T-cell (primary cell): ENCODE measurements around the gene RAB7A. TPM values are rescaled to one million over a fixed set of nuclear protein-coding genes. Genes with fewer than 3 reads are reported as not detected.

Experiments used
- ATAC-seq, 4 experiments: fragments of 200-7000 bp in 3 of 4; fragments of 150-1000 bp in 1 of 4; cut with Tn5 transposase; replicated peaks in 1 of 4; 1 replicate in 3 of 4; 2 replicates in 1 of 4; pipeline ENCODE4 v1.10.0; 2021; ENCODE audit warnings: moderate library complexity in 3 of 4, mild to moderate bottlenecking in 2 of 4, moderate number of reproducible peaks in 1 of 4
- CTCF ChIA-PET, 2 donors: fragments of 300-600 bp; sonication (Branson Sonifier 250); formaldehyde crosslinking; loops; one replicate each; lab custom pipeline; 2022; ENCODE audit warnings: antibody characterized with exemption in 2 of 2; lab: Charles Lee
- POLR2A ChIA-PET, 2 donors: fragments of 300-600 bp; sonication (Branson Sonifier 250); formaldehyde crosslinking; loops; one replicate each; lab custom pipeline; 2022; ENCODE audit warnings: antibody characterized with exemption in 2 of 2; lab: Charles Lee
- DNase-seq, 35 experiments: peaks; one replicate each; pipeline versions ENCODE4 v3.0.0 to v3.0.0-alpha.2; 2013 to 2023
- H3K27ac ChIP-seq: one replicate; pipeline ENCODE4 v1.5.1; 2013; ENCODE audit warnings: low read length
- H3K27me3 ChIP-seq, 2 experiments: replicated peaks in 1 of 2; 1 replicate in 1 of 2; 2 replicates in 1 of 2; pipeline versions ENCODE4 v1.6.1 to v1.7.0; 2013; ENCODE audit warnings: low read length in 1 of 2, mixed read lengths in 1 of 2; ENCODE audit not compliant: control insufficient read depth in 2 of 2, insufficient read depth in 2 of 2; ENCODE audit errors: extremely low read depth in 1 of 2
- H3K36me3 ChIP-seq, 2 donors: 1 replicate in 1 of 2; 2 replicates in 1 of 2; pipeline versions ENCODE4 v1.6.1 to v1.7.0; 2013; ENCODE audit warnings: low read length in 1 of 2; ENCODE audit not compliant: control insufficient read depth in 2 of 2, insufficient read depth in 1 of 2; ENCODE audit errors: extremely low read depth in 1 of 2
- H3K4me1 ChIP-seq, 2 experiments: 1 replicate in 1 of 2; 2 replicates in 1 of 2; pipeline versions ENCODE4 v1.6.1 to v1.7.0; 2013; ENCODE audit warnings: low read length in 2 of 2, mixed read lengths in 1 of 2; ENCODE audit not compliant: insufficient read depth in 2 of 2, control insufficient read depth in 1 of 2; ENCODE audit errors: extremely low read depth in 1 of 2
- H3K4me3 ChIP-seq, 2 donors: 1 replicate in 1 of 2; 2 replicates in 1 of 2; pipeline versions ENCODE4 v1.5.1 to v1.7.0; 2013; ENCODE audit warnings: mild to moderate bottlenecking in 2 of 2, low read length in 1 of 2, moderate library complexity in 1 of 2; ENCODE audit not compliant: control insufficient read depth in 1 of 2; ENCODE audit errors: extremely low read depth in 1 of 2
- H3K9me3 ChIP-seq: 2 replicates; pipeline ENCODE4 v1.7.0; 2013
- H3K27ac Mint-ChIP-seq, 2 donors: one replicate each; pipeline ENCODE4 v1.8.0; 2020 to 2021; ENCODE audit warnings: mild to moderate bottlenecking in 2 of 2, mixed read lengths in 2 of 2
- H3K27me3 Mint-ChIP-seq, 2 donors: one replicate each; pipeline ENCODE4 v1.8.0; 2021 to 2022; ENCODE audit warnings: mixed read lengths in 2 of 2
- H3K36me3 Mint-ChIP-seq: one replicate; pipeline ENCODE4 v1.8.0; 2021; ENCODE audit warnings: mixed read lengths
- H3K4me1 Mint-ChIP-seq, 3 donors: one replicate each; pipeline ENCODE4 v1.8.0; 2020 to 2022; ENCODE audit warnings: mixed read lengths in 3 of 3, mild to moderate bottlenecking in 1 of 3
- H3K4me3 Mint-ChIP-seq, 3 donors: one replicate each; pipeline ENCODE4 v1.8.0; 2020 to 2022; ENCODE audit warnings: mild to moderate bottlenecking in 3 of 3, mixed read lengths in 3 of 3, moderate library complexity in 3 of 3
- H3K9me3 Mint-ChIP-seq, 3 donors: one replicate each; pipeline ENCODE4 v1.8.0; 2020 to 2022; ENCODE audit warnings: mixed read lengths in 3 of 3
- WGBS: methylation state at CpG from one replicate; pipeline ENCODE4 v1.1.5; 2013; ENCODE audit warnings: missing lambda C conversion rate; ENCODE audit not compliant: insufficient coverage; 5-methylcytosine and 5-hydroxymethylcytosine counted together
- total RNA-seq, 35 experiments: library from RNA in 6 of 35; stranded (reverse) in 6 of 35; fragments of 120-200 nt in 1 of 35; gene quantifications; one replicate each; pipeline versions ENCODE4 v1.2.1 to v1.2.4 and lab custom pipeline; 2013 to 2026

Gene RAB7A
- total RNA-seq, 5 donors from 2014 or later (not counting 1 experiment from before 2014, with no cell fraction given): 130 to 161 (median 140) TPM

- Histone ChIP-seq H3K27me3 (no peaks in the 10 kb centered on the region), H3K27ac (no peak overlapping the region), H3K36me3 (no peaks in the 10 kb centered on the region), H3K9me3 (no peaks in the 10 kb centered on the region), H3K4me1 (peaks cover 8 to 27% of the 10 kb centered on the region in 2 experiments), H3K4me3 (no peak overlapping the region)
- no peak overlapping the region for H3K4me3 Mint-ChIP-seq
- POLR2A ChIA-PET: interaction anchor here in 1 of 2 donors (0.7 kb wide), 1 partner anchor 14 kb away, joined by 3 read pairs; no protein-coding TSS in a partner anchor
- no peaks in the 10 kb centered on the region for H3K27me3 Mint-ChIP-seq
- CTCF ChIA-PET: interaction anchor here in 1 of 2 donors (0.6 to 2.4 kb wide), 4 partner anchors 29 to 136 kb away, joined by 3 to 6 read pairs (median 4); no protein-coding TSS in a partner anchor
- DNase-seq (no peak), ATAC-seq (no peak)
- H3K27ac Mint-ChIP-seq: peak overlapping the region; percentile 75 to 80
- no CpG with 5 or more reads among the region's 1 CpG for WGBS
- peaks cover 73 to 79% (median 78%) of the 10 kb centered on the region in 3 donors for H3K4me1 Mint-ChIP-seq
- no peaks in the 10 kb centered on the region for H3K9me3 Mint-ChIP-seq
- peaks cover 24% of the 10 kb centered on the region for H3K36me3 Mint-ChIP-seq
Measured at GRCh38 chr3:128753715-128754114, 27.7 kb downstream of the RAB7A start.

- Histone ChIP-seq H3K4me1 (peaks cover 9 to 12% of the 10 kb centered on the region in 2 experiments), H3K27me3 (no peaks in the 10 kb centered on the region), H3K4me3 (no peak overlapping the region), H3K27ac (no peak overlapping the region), H3K9me3 (no peaks in the 10 kb centered on the region), H3K36me3 (peaks cover 4% of the 10 kb centered on the region in 2 donors)
- Mint-ChIP-seq H3K27me3 (no peaks in the 10 kb centered on the region), H3K36me3 (peaks cover 22% of the 10 kb centered on the region), H3K4me3 (no peak overlapping the region), H3K27ac (peak overlapping the region in 1 of 2 donors; percentile 24), H3K9me3 (no peaks in the 10 kb centered on the region), H3K4me1 (peaks cover 67 to 76% (median 75%) of the 10 kb centered on the region in 3 donors)
- 100% methylated on average over 3 of the region's 5 CpGs for WGBS
- POLR2A ChIA-PET: interaction anchor here in 1 of 2 donors (0.8 kb wide), 1 partner anchor 79 kb away, joined by 3 read pairs; no protein-coding TSS in a partner anchor
- ATAC-seq (no peak), DNase-seq (no peak)
- CTCF ChIA-PET: interaction anchor here in 1 of 2 donors (0.8 to 1.9 kb wide), 2 partner anchors 80 to 1022 kb away, joined by 3 to 5 read pairs; no protein-coding TSS in a partner anchor
Measured at GRCh38 chr3:128760042-128760441, 34.1 kb downstream of the RAB7A start.

GRCh38 chr3:128760881-128761280 lies 34.9 kb downstream of the RAB7A start:
- H3K4me1 ChIP-seq: peaks cover 9 to 12% of the 10 kb centered on the region in 2 experiments
- no peak overlapping the region for H3K27ac ChIP-seq
- POLR2A ChIA-PET: interaction anchor here in 1 of 2 donors (0.6 to 0.8 kb wide), 2 partner anchors 80 to 241 kb away, joined by 3 read pairs; no protein-coding TSS in a partner anchor
- peaks cover 24% of the 10 kb centered on the region for H3K36me3 Mint-ChIP-seq
- no peak overlapping the region for H3K4me3 ChIP-seq
- no peaks in the 10 kb centered on the region for H3K9me3 ChIP-seq
- ATAC-seq: no peak
- CTCF ChIA-PET: interaction anchor here in 1 of 2 donors (0.8 to 1.9 kb wide), 2 partner anchors 80 to 1021 kb away, joined by 3 to 5 read pairs; no protein-coding TSS in a partner anchor
- H3K4me1 Mint-ChIP-seq: peaks cover 74 to 81% (median 78%) of the 10 kb centered on the region in 3 donors
- peak overlapping the region; percentile 3 to 69 for H3K27ac Mint-ChIP-seq
- DNase-seq: no peak
- H3K27me3 Mint-ChIP-seq: no peaks in the 10 kb centered on the region
- H3K36me3 ChIP-seq: peaks cover 4% of the 10 kb centered on the region in 2 donors
- H3K27me3 ChIP-seq: no peaks in the 10 kb centered on the region
- H3K4me3 Mint-ChIP-seq: no peak overlapping the region
- no CpG with 5 or more reads among the region's 3 CpGs for WGBS
- no peaks in the 10 kb centered on the region for H3K9me3 Mint-ChIP-seq

GRCh38 chr3:128761392-128761791 lies 35.4 kb downstream of the RAB7A start:
- Histone ChIP-seq H3K9me3 (no peaks in the 10 kb centered on the region), H3K27ac (no peak overlapping the region), H3K27me3 (no peaks in the 10 kb centered on the region), H3K4me1 (peaks cover 9 to 12% of the 10 kb centered on the region in 2 experiments), H3K36me3 (peaks cover 4% of the 10 kb centered on the region in 2 donors), H3K4me3 (no peak overlapping the region)
- H3K4me3 Mint-ChIP-seq: no peak overlapping the region
- peaks cover 24% of the 10 kb centered on the region for H3K36me3 Mint-ChIP-seq
- CTCF ChIA-PET: no interaction called here
- H3K27me3 Mint-ChIP-seq: no peaks in the 10 kb centered on the region
- peak overlapping the region in 1 of 2 donors; percentile 25 for H3K27ac Mint-ChIP-seq
- no peak for DNase-seq
- H3K4me1 Mint-ChIP-seq: peaks cover 77 to 85% (median 82%) of the 10 kb centered on the region in 3 donors
- H3K9me3 Mint-ChIP-seq: no peaks in the 10 kb centered on the region
- POLR2A ChIA-PET: interaction anchor here in 1 of 2 donors (0.6 kb wide), 1 partner anchor 240 kb away, joined by 3 read pairs; no protein-coding TSS in a partner anchor
- no peak for ATAC-seq

GRCh38 chr3:128763967-128764366 lies 38.0 kb downstream of the RAB7A start:
- no peak overlapping the region for H3K27ac ChIP-seq
- peaks cover 4% of the 10 kb centered on the region in 2 donors for H3K36me3 ChIP-seq
- H3K9me3 Mint-ChIP-seq: no peaks in the 10 kb centered on the region
- peaks cover 89 to 92% (median 89%) of the 10 kb centered on the region in 3 donors for H3K4me1 Mint-ChIP-seq
- DNase-seq (peak in 8 of 35 experiments; percentile 18 to 33 (median 21)), ATAC-seq (no peak)
- H3K27me3 Mint-ChIP-seq: no peaks in the 10 kb centered on the region
- POLR2A ChIA-PET: interaction anchor here (0.6 kb wide), 2 partner anchors 161 to 1483 kb away, joined by 3 read pairs; no protein-coding TSS in a partner anchor
- H3K4me1 ChIP-seq: peaks cover 12 to 17% of the 10 kb centered on the region in 2 experiments
- H3K27ac Mint-ChIP-seq: peak overlapping the region; percentile 44 to 81
- CTCF ChIA-PET: interaction anchor here in 1 of 2 donors (0.8 kb wide), 1 partner anchor 84 kb away, joined by 3 read pairs; no protein-coding TSS in a partner anchor
- no peaks in the 10 kb centered on the region for H3K9me3 ChIP-seq
- WGBS: no CpG with 5 or more reads among the region's 5 CpGs
- no peak overlapping the region for H3K4me3 Mint-ChIP-seq
- H3K27me3 ChIP-seq: no peaks in the 10 kb centered on the region
- H3K36me3 Mint-ChIP-seq: peaks cover 20% of the 10 kb centered on the region
- H3K4me3 ChIP-seq: no peak overlapping the region

- Histone ChIP-seq H3K36me3 (peaks cover 4% of the 10 kb centered on the region in 2 donors), H3K4me1 (peaks cover 10 to 16% of the 10 kb centered on the region in 2 experiments), H3K4me3 (no peak overlapping the region), H3K9me3 (no peaks in the 10 kb centered on the region), H3K27ac (no peak overlapping the region), H3K27me3 (no peaks in the 10 kb centered on the region)
- WGBS: 95% methylated on average over 29 of the region's 30 CpGs
- Mint-ChIP-seq H3K27ac (peak overlapping the region in 1 of 2 donors; percentile 64), H3K27me3 (no peaks in the 10 kb centered on the region), H3K4me1 (peaks cover 89 to 91% (median 89%) of the 10 kb centered on the region in 3 donors), H3K4me3 (no peak overlapping the region), H3K36me3 (peaks cover 20% of the 10 kb centered on the region), H3K9me3 (no peaks in the 10 kb centered on the region)
- no peak for ATAC-seq
- POLR2A ChIA-PET: no interaction called here
- DNase-seq: no peak
- CTCF ChIA-PET: no interaction called here
Measured at GRCh38 chr3:128764863-128765262, 38.9 kb downstream of the RAB7A start.
